Ishikawa (cell line): ENCODE data around the gene PCSK4.

ENCODE experiments used
- CEBPB ChIP-seq: IDR thresholded peaks from 2 replicates; pipeline ENCODE4 v1.6.1; 2012
- EP300 ChIP-seq: IDR thresholded peaks from 2 replicates; pipeline ENCODE4 v1.6.1; 2012; ENCODE audit warnings: borderline replicate concordance
- RAD21 ChIP-seq: IDR thresholded peaks from 2 replicates; pipeline ENCODE4 v1.6.1; 2012; ENCODE audit warnings: low read depth
- TAF1 ChIP-seq: IDR thresholded peaks from 2 replicates; pipeline ENCODE4 v1.6.1; 2012; ENCODE audit warnings: low read depth, mild to moderate bottlenecking
- TCF12 ChIP-seq: IDR thresholded peaks from 2 replicates; pipeline ENCODE4 v1.6.1; 2012; ENCODE audit warnings: low read depth
- YY1 ChIP-seq: IDR thresholded peaks from 2 replicates; pipeline ENCODE4 v1.6.1; 2012; ENCODE audit warnings: low read depth
- TF ChIP-seq, protein P1 (sequence below): IDR thresholded peaks from 2 replicates; pipeline ENCODE4 v1.6.1; 2012; ENCODE audit warnings: low read depth, mild to moderate bottlenecking
- TF ChIP-seq, protein P2 (sequence below): IDR thresholded peaks from 2 replicates; pipeline ENCODE4 v1.6.1; 2012

DNA sequence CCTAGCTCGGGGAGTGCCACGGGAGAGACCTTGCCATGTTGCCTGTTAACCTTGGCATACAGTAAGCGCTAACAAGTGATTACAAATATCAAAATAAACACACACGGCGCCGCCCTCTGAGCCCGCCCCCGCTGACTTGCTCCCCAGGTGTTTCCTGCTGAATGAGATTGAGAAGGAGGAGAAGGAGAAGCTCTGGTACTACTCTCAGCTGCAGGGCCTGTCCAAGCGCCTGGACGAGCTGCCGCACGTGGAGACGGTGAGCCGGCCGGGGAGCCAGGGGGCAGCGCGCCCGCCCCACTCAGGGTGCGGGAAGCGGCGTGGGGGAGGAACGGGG is 35.2 kb downstream of the PCSK4 start:
- no peak for TF ChIP-seq CEBPB
- no peak for TF ChIP-seq YY1
- TF ChIP-seq TAF1, result no peak
- no peak for TF ChIP-seq EP300
- TF ChIP-seq, protein P1, sequence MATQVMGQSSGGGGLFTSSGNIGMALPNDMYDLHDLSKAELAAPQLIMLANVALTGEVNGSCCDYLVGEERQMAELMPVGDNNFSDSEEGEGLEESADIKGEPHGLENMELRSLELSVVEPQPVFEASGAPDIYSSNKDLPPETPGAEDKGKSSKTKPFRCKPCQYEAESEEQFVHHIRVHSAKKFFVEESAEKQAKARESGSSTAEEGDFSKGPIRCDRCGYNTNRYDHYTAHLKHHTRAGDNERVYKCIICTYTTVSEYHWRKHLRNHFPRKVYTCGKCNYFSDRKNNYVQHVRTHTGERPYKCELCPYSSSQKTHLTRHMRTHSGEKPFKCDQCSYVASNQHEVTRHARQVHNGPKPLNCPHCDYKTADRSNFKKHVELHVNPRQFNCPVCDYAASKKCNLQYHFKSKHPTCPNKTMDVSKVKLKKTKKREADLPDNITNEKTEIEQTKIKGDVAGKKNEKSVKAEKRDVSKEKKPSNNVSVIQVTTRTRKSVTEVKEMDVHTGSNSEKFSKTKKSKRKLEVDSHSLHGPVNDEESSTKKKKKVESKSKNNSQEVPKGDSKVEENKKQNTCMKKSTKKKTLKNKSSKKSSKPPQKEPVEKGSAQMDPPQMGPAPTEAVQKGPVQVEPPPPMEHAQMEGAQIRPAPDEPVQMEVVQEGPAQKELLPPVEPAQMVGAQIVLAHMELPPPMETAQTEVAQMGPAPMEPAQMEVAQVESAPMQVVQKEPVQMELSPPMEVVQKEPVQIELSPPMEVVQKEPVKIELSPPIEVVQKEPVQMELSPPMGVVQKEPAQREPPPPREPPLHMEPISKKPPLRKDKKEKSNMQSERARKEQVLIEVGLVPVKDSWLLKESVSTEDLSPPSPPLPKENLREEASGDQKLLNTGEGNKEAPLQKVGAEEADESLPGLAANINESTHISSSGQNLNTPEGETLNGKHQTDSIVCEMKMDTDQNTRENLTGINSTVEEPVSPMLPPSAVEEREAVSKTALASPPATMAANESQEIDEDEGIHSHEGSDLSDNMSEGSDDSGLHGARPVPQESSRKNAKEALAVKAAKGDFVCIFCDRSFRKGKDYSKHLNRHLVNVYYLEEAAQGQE, result no peak
- TF ChIP-seq, protein P2, sequence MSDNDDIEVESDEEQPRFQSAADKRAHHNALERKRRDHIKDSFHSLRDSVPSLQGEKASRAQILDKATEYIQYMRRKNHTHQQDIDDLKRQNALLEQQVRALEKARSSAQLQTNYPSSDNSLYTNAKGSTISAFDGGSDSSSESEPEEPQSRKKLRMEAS, result no peak; the same call in 1 of the 2 replicates
- no peak for TF ChIP-seq RAD21
- TF ChIP-seq TCF12, result no peak
